ENCODE measurements around the gene ADAP1.
"Not testable (repeated sequence)": the region's sequence is repeated elsewhere in the genome, so short reads cannot be mapped to it uniquely, and the experiment has no call there.

ADAP1 gene

DNA sequence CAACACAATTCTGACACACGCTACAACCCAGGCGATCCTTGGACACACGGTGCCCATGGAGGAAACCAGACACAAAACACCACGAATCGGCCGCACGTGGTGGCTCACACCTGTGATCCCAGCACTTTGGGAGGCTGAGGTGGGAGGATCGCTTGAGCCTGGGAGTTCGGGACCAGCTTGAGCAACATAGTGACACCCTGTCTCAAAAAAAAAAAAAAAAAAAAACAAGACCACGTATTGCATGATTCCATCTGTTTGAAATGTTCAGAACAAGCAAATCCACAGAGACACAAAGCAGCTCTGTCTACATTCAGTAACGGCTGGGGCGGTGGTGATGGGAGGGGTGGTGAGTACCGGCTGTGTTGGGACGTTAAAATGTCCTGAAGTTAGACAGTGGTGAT lies 25.2 kb downstream of the ADAP1 start:
- TF ChIP-seq, protein P1, sequence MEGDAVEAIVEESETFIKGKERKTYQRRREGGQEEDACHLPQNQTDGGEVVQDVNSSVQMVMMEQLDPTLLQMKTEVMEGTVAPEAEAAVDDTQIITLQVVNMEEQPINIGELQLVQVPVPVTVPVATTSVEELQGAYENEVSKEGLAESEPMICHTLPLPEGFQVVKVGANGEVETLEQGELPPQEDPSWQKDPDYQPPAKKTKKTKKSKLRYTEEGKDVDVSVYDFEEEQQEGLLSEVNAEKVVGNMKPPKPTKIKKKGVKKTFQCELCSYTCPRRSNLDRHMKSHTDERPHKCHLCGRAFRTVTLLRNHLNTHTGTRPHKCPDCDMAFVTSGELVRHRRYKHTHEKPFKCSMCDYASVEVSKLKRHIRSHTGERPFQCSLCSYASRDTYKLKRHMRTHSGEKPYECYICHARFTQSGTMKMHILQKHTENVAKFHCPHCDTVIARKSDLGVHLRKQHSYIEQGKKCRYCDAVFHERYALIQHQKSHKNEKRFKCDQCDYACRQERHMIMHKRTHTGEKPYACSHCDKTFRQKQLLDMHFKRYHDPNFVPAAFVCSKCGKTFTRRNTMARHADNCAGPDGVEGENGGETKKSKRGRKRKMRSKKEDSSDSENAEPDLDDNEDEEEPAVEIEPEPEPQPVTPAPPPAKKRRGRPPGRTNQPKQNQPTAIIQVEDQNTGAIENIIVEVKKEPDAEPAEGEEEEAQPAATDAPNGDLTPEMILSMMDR (conservative IDR thresholded peaks at IDR 0.05; ENCODE audit: low read length) = no peak
- no peak overlapping the region for H3K4me3 ChIP-seq (ENCODE audit: low read length)
- DNase-seq (ENCODE audit: low read depth) = peak; percentile 31

DNA sequence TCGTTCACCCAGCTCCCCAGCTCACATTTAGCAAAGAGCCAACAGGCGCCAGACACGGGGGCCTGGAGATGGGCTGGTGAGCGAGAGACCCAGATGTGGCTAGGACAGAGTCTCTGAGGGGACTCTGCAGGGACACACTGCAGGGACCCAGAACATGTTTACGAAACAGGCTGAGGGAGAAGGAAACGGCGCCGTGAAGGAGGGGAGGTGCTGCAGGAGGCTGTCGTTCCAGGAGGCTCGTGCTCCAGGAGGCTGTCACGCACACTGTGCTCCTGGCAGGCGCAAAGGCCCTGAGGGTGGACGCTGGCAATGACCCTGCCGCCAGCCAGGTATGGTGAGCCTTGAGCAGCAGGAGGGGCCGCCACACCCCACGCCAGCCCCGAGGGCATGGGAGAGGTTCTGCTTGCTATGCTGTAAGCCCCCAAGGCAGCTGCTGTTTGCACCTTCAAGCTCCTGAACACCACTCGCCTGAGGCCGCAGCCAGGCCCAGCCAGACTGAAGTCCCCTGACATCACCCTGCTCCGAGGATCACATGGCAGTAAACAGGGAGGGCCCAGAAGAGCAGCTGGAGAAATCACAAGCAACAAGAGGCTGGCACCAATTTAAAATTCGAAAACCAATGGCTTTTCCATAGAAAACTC lies 27.3 kb downstream of the ADAP1 start:
- TF ChIP-seq, protein P1 (conservative IDR thresholded peaks at IDR 0.05; ENCODE audit: low read length) = no peak
- H3K4me3 ChIP-seq (ENCODE audit: low read length) = no peak overlapping the region
- no peak for DNase-seq (ENCODE audit: low read depth)

DNA sequence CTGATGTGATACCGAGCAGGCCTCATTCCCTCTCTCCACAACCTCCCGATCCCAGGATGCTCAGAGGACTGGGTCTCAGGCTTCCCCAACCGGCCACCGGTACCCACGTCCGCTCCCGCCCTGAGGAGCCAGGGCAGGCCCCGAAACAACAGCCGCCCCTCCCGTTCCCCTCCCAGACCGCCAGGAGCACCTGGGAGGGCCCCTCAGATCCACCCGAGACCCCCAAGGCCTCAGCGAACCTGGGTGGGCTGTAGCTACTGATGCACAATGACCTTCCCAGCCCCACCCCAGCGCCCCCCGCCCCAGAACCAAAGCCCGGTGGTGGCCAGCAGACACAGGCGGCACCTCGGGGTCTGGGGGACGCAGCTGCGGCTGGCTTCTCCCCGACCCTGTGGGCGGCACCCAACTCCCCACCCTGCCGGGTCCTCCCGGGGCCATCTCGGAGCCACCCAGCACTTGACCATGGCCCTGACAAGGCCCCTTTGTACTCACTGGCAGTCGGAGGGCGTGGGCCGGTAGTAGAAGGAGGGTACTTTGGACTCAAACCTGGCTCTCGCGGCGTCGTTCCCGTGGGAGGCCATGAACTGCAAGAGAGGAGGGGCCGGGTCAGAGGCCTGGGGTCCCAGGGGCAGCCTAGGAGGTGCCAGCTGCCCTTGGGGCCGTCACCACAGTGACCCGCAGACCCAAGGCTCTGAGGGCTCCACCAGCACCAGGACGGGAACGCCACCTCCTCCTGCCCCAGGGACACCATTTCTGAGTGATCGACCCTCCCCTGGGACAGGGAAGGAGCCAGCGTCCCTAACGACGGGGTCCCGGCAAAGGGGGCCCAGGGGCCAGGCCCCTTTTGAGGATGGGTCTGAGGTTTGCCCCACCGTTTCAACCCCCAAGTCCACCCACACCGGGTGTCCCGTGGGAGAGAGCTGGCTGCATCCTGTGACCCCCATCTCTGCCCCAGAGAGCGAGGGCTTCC lies 28.1 kb downstream of the ADAP1 start:
- TF ChIP-seq, protein P1 (conservative IDR thresholded peaks at IDR 0.05; ENCODE audit: low read length) = no peak

DNA sequence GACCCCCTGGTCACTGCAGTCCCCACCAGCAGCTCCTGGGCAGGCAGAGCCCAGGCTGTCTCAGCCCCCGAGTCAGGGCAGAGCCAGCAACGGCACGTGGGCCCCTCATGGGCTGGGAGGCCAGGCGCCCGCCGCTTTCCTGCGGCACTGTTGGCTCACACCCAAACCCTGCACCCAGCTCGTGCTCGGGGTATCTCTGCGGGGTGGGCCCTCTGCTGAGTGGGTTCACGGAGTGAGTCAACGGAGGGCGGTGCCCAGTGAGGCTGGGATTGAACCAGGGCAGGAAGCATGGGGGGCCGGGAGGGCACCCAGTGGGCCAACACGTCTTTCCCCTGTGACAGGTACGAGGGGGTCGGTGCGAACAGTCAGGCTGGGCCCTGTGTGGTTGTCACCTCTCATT lies 28.9 kb downstream of the ADAP1 start:
- H3K4me3 ChIP-seq (ENCODE audit: low read length) = no peak overlapping the region
- TF ChIP-seq, protein P1 (conservative IDR thresholded peaks at IDR 0.05; ENCODE audit: low read length) = no peak
- no peak for DNase-seq (ENCODE audit: low read depth)

More for the DNA sequence above, 28.1 kb downstream of the ADAP1 start:
- no peak for DNase-seq (ENCODE audit: low read depth)
- no peak overlapping the region for H3K4me3 ChIP-seq (ENCODE audit: low read length)

DNA sequence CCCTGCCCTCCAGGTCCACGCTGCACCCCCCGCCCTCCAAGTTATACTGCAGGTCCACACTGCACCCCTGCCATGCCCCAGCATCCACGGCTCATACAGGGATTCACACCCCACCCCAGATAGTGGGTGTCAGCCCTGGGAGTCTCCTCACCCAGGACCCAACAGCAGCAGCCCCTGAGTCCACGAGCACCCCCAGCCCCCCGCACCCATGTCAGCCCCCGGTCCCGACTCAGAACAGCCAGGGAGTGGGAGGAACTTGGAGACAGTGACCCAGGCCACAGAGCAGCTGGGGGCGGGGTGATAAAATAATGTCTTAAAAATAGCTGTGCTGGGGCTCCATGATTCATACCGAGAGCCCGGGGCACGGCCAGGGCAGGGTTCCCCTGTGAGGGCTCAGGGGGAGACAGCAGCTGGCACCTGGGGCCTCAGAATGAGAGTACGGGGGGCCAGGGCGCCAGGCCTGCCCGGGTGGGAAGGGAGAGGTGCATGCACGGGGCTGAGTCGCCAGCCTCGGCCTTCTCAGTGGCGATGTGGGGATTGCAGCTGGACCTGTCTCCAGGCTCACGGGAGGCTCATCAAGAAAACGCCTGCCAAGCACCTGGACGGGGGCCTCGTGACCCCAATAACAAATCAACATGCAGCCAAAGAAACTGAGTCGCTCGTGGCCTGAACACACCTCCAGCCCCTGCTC lies 29.8 kb downstream of the ADAP1 start:
- no peak overlapping the region for H3K4me3 ChIP-seq (ENCODE audit: low read length)
- DNase-seq (ENCODE audit: low read depth) = no peak
- TF ChIP-seq, protein P1 (conservative IDR thresholded peaks at IDR 0.05; ENCODE audit: low read length) = no peak

DNA sequence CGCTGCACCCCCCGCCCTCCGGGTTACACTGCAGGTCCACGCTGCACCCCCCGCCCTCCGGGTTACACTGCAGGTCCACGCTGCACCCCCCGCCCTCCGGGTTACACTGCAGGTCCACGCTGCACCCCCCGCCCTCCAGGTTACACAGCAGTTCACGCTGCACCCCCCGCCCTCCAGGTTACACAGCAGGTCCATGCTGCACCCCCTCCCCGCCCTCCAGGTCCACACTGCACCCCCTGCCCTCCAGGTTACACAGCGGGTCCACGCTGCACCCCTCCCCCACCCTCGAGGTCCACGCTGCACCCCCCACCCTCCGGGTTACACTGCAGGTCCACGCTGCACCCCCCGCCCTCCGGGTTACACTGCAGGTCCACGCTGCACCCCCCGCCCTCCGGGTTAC lies 30.4 kb downstream of the ADAP1 start:
- H3K4me3 ChIP-seq (ENCODE audit: low read length); DNase-seq (ENCODE audit: low read depth): not testable (repeated sequence)
